Dendritic cell treated with granulocyte-macrophage colony-stimulating factor and Interleukin-4, amounts not matched to agents 40 ng/mL and 50 ng/mL, for 4 days (primary cell): ENCODE measurements around the gene PLPPR1.

Experiments
- H3K27ac Mint-ChIP-seq: one replicate; pipeline ENCODE4 v1.8.0; 2022; ENCODE audit warnings: mild to moderate bottlenecking, mixed read lengths
- H3K27me3 Mint-ChIP-seq: one replicate; pipeline ENCODE4 v1.8.0; 2022; ENCODE audit warnings: mild to moderate bottlenecking, mixed read lengths
- H3K36me3 Mint-ChIP-seq: one replicate; pipeline ENCODE4 v1.8.0; 2022; ENCODE audit warnings: low read depth, mixed read lengths
- H3K4me1 Mint-ChIP-seq: one replicate; pipeline ENCODE4 v1.8.0; 2022; ENCODE audit warnings: low read depth, mixed read lengths
- H3K4me3 Mint-ChIP-seq: one replicate; pipeline ENCODE4 v1.8.0; 2022; ENCODE audit warnings: mild to moderate bottlenecking, moderate library complexity, mixed read lengths
- H3K9me3 Mint-ChIP-seq: one replicate; pipeline ENCODE4 v1.8.0; 2022; ENCODE audit warnings: mixed read lengths
- intact Hi-C: fragments of 100-400 bp; cut with micrococcal nuclease; formaldehyde crosslinking; loops from one replicate; pipeline ENCODE4 v1.15.0; 2022

PLPPR1 gene

GRCh38 chr9:101065930-101066329 is 37.4 kb downstream of the PLPPR1 start:
- no peaks in the 10 kb centered on the region for H3K36me3 Mint-ChIP-seq
- H3K27me3 Mint-ChIP-seq = no peaks in the 10 kb centered on the region
- H3K4me3 Mint-ChIP-seq = no peak overlapping the region
- H3K27ac Mint-ChIP-seq = no peak overlapping the region
- no peaks in the 10 kb centered on the region for H3K9me3 Mint-ChIP-seq
- intact Hi-C loops = no loop called here
- no peaks in the 10 kb centered on the region for H3K4me1 Mint-ChIP-seq

GRCh38 chr9:101068696-101069095 is 40.2 kb downstream of the PLPPR1 start:
- Mint-ChIP-seq H3K4me1 (no peaks in the 10 kb centered on the region), H3K36me3 (no peaks in the 10 kb centered on the region), H3K4me3 (no peak overlapping the region), H3K9me3 (no peaks in the 10 kb centered on the region), H3K27me3 (no peaks in the 10 kb centered on the region), H3K27ac (no peak overlapping the region)
- intact Hi-C loops = no loop called here

- no peaks in the 10 kb centered on the region for H3K4me1 Mint-ChIP-seq
- H3K36me3 Mint-ChIP-seq = no peaks in the 10 kb centered on the region
- no peak overlapping the region for H3K4me3 Mint-ChIP-seq
- intact Hi-C loops = no loop called here
- no peaks in the 10 kb centered on the region for H3K9me3 Mint-ChIP-seq
- no peaks in the 10 kb centered on the region for H3K27me3 Mint-ChIP-seq
- H3K27ac Mint-ChIP-seq = no peak overlapping the region
Observed at GRCh38 chr9:101072259-101072658, 43.7 kb downstream of the PLPPR1 start.

GRCh38 chr9:101073122-101073521 is 44.6 kb downstream of the PLPPR1 start:
- H3K4me1 Mint-ChIP-seq = no peaks in the 10 kb centered on the region
- no peak overlapping the region for H3K27ac Mint-ChIP-seq
- no peaks in the 10 kb centered on the region for H3K27me3 Mint-ChIP-seq
- intact Hi-C loops = no loop called here
- H3K9me3 Mint-ChIP-seq = no peaks in the 10 kb centered on the region
- no peak overlapping the region for H3K4me3 Mint-ChIP-seq
- H3K36me3 Mint-ChIP-seq = no peaks in the 10 kb centered on the region

GRCh38 chr9:101081641-101082040 is 53.1 kb downstream of the PLPPR1 start:
- Mint-ChIP-seq H3K4me3 (no peak overlapping the region), H3K4me1 (no peaks in the 10 kb centered on the region), H3K27ac (no peak overlapping the region), H3K36me3 (no peaks in the 10 kb centered on the region), H3K27me3 (no peaks in the 10 kb centered on the region), H3K9me3 (no peaks in the 10 kb centered on the region)
- intact Hi-C loops = no loop called here

- intact Hi-C loops = no loop called here
- H3K4me3 Mint-ChIP-seq = no peak overlapping the region
- no peaks in the 10 kb centered on the region for H3K4me1 Mint-ChIP-seq
- no peaks in the 10 kb centered on the region for H3K36me3 Mint-ChIP-seq
- H3K27me3 Mint-ChIP-seq = no peaks in the 10 kb centered on the region
- no peaks in the 10 kb centered on the region for H3K9me3 Mint-ChIP-seq
- H3K27ac Mint-ChIP-seq = no peak overlapping the region
Observed at GRCh38 chr9:101083448-101084202, 55.1 kb downstream of the PLPPR1 start.

GRCh38 chr9:101087426-101087825 is 58.9 kb downstream of the PLPPR1 start:
- H3K4me1 Mint-ChIP-seq = no peaks in the 10 kb centered on the region
- no peak overlapping the region for H3K4me3 Mint-ChIP-seq
- intact Hi-C loops = no loop called here
- H3K9me3 Mint-ChIP-seq = no peaks in the 10 kb centered on the region
- H3K27me3 Mint-ChIP-seq = no peaks in the 10 kb centered on the region
- H3K36me3 Mint-ChIP-seq = no peaks in the 10 kb centered on the region
- H3K27ac Mint-ChIP-seq = no peak overlapping the region

- Mint-ChIP-seq H3K4me3 (no peak overlapping the region), H3K27me3 (no peaks in the 10 kb centered on the region), H3K27ac (no peak overlapping the region), H3K4me1 (no peaks in the 10 kb centered on the region), H3K36me3 (no peaks in the 10 kb centered on the region), H3K9me3 (no peaks in the 10 kb centered on the region)
- intact Hi-C loops = no loop called here
Observed at GRCh38 chr9:101092922-101093321, 64.4 kb downstream of the PLPPR1 start.

GRCh38 chr9:101093620-101094019 is 65.1 kb downstream of the PLPPR1 start:
- no peaks in the 10 kb centered on the region for H3K9me3 Mint-ChIP-seq
- no peaks in the 10 kb centered on the region for H3K4me1 Mint-ChIP-seq
- H3K36me3 Mint-ChIP-seq = no peaks in the 10 kb centered on the region
- H3K27ac Mint-ChIP-seq = no peak overlapping the region
- intact Hi-C loops = no loop called here
- H3K27me3 Mint-ChIP-seq = no peaks in the 10 kb centered on the region
- no peak overlapping the region for H3K4me3 Mint-ChIP-seq

- H3K9me3 Mint-ChIP-seq = no peaks in the 10 kb centered on the region
- intact Hi-C loops = no loop called here
- no peaks in the 10 kb centered on the region for H3K27me3 Mint-ChIP-seq
- H3K27ac Mint-ChIP-seq = no peak overlapping the region
- no peaks in the 10 kb centered on the region for H3K4me1 Mint-ChIP-seq
- no peak overlapping the region for H3K4me3 Mint-ChIP-seq
- no peaks in the 10 kb centered on the region for H3K36me3 Mint-ChIP-seq
Observed at GRCh38 chr9:101094686-101095085, 66.2 kb downstream of the PLPPR1 start.

GRCh38 chr9:101097210-101097609 is 68.7 kb downstream of the PLPPR1 start:
- Mint-ChIP-seq H3K36me3 (no peaks in the 10 kb centered on the region), H3K9me3 (no peaks in the 10 kb centered on the region), H3K27me3 (no peaks in the 10 kb centered on the region), H3K4me1 (no peaks in the 10 kb centered on the region), H3K4me3 (no peak overlapping the region), H3K27ac (no peak overlapping the region)
- intact Hi-C loops = no loop called here

- H3K4me1 Mint-ChIP-seq = no peaks in the 10 kb centered on the region
- intact Hi-C loops = no loop called here
- H3K36me3 Mint-ChIP-seq = no peaks in the 10 kb centered on the region
- H3K4me3 Mint-ChIP-seq = no peak overlapping the region
- no peaks in the 10 kb centered on the region for H3K27me3 Mint-ChIP-seq
- H3K9me3 Mint-ChIP-seq = no peaks in the 10 kb centered on the region
- H3K27ac Mint-ChIP-seq = no peak overlapping the region
Observed at GRCh38 chr9:101098392-101098791, 69.9 kb downstream of the PLPPR1 start.

GRCh38 chr9:101114317-101114716 is 85.8 kb downstream of the PLPPR1 start:
- Mint-ChIP-seq H3K4me1 (no peaks in the 10 kb centered on the region), H3K27me3 (no peaks in the 10 kb centered on the region), H3K27ac (no peak overlapping the region)

GRCh38 chr9:101115102-101115501 is 86.6 kb downstream of the PLPPR1 start:
- no peak overlapping the region for H3K27ac Mint-ChIP-seq
- H3K36me3 Mint-ChIP-seq = no peaks in the 10 kb centered on the region
- intact Hi-C loops = no loop called here
- H3K27me3 Mint-ChIP-seq = no peaks in the 10 kb centered on the region
- H3K9me3 Mint-ChIP-seq = no peaks in the 10 kb centered on the region
- no peaks in the 10 kb centered on the region for H3K4me1 Mint-ChIP-seq
- H3K4me3 Mint-ChIP-seq = no peak overlapping the region

More at GRCh38 chr9:101114317-101114716, 85.8 kb downstream of the PLPPR1 start:
- peaks cover 3% of the 10 kb centered on the region for H3K9me3 Mint-ChIP-seq
- no peak overlapping the region for H3K4me3 Mint-ChIP-seq
- no peaks in the 10 kb centered on the region for H3K36me3 Mint-ChIP-seq
- intact Hi-C loops = no loop called here

- intact Hi-C loops = no loop called here
Observed at GRCh38 chr9:101117161-101117560, 88.6 kb downstream of the PLPPR1 start.

More at GRCh38 chr9:101117161-101117560, 88.6 kb downstream of the PLPPR1 start:
- Mint-ChIP-seq H3K27ac (no peak overlapping the region), H3K9me3 (no peaks in the 10 kb centered on the region), H3K27me3 (no peaks in the 10 kb centered on the region), H3K4me3 (no peak overlapping the region), H3K36me3 (no peaks in the 10 kb centered on the region), H3K4me1 (no peaks in the 10 kb centered on the region)
